GM12878 (cell line): Measurements from ENCODE around the gene PPARA. TPM values are rescaled to one million over a fixed set of nuclear protein-coding genes. Genes with fewer than 3 reads are reported as not detected.

ENCODE experiments used
- ATAC-seq: fragments of 200-7000 bp; cut with Tn5 transposase; 3 replicates; pipeline ENCODE4 v1.9.1; 2020; ENCODE audit warnings: mild to moderate bottlenecking, moderate library complexity
- BruUV-seq: library from RNA; stranded (reverse); fragments of 400-500 nt; replicated peaks from 2 replicates; lab custom pipeline; 2021; lab: Mats Ljungman, UMichigan
- CTCF ChIA-PET: fragments of 300-600 bp; sonication (Branson Sonifier 250); formaldehyde crosslinking; extraction: SDS; loops from one replicate; lab custom pipeline; 2021; ENCODE audit warnings: inconsistent platforms; lab: Yijun Ruan, JAX
- POLR2A ChIA-PET: fragments of 350-600 bp; formaldehyde crosslinking; extraction: SDS; loops from one replicate; lab custom pipeline; 2021; ENCODE audit warnings: inconsistent platforms; lab: Charles Lee
- RAD21 ChIA-PET: fragments of 300-600 bp; sonication (Branson Sonifier 250); formaldehyde crosslinking; loops from one replicate; lab custom pipeline; 2023; ENCODE audit warnings: antibody characterized with exemption; ENCODE audit not compliant: unreplicated experiment; lab: Charles Lee
- SMC1A ChIA-PET: fragments of 300-600 bp; sonication (Branson Sonifier 250); formaldehyde crosslinking; loops from one replicate; lab custom pipeline; 2023; ENCODE audit not compliant: unreplicated experiment, uncharacterized antibody; lab: Charles Lee
- DNase-seq: peaks from one replicate; pipeline ENCODE4 v3.0.0-alpha.2; 2011; ENCODE audit warnings: low read depth, low spot score
- FAIRE-seq: peaks from 3 replicates; lab custom pipeline; 2011; peaks lifted over from hg19 to GRCh38; lab: Jason Lieb, UNC
- H2AFZ ChIP-seq: 2 replicates; pipeline ENCODE4 v1.6.0; 2011; ENCODE audit warnings: low read depth, low read length, control low read depth; ENCODE audit not compliant: control insufficient read depth
- H3K27ac ChIP-seq: 2 replicates; pipeline ENCODE4 v1.5.1; 2011; ENCODE audit warnings: control low read depth; ENCODE audit not compliant: control insufficient read depth, insufficient read depth
- H3K27me3 ChIP-seq, 2 experiments: replicated peaks in 1 of 2; 2 replicates each; pipeline versions ENCODE4 v1.6.0 to v1.6.1; 2011; ENCODE audit warnings: low read length in 1 of 2; ENCODE audit not compliant: control insufficient read depth in 2 of 2, insufficient read depth in 2 of 2
- H3K36me3 ChIP-seq, 2 experiments: 2 replicates each; pipeline ENCODE4 v1.5.1; 2011; ENCODE audit warnings: low read length in 1 of 2; ENCODE audit not compliant: control insufficient read depth in 2 of 2, insufficient read depth in 2 of 2
- H3K4me1 ChIP-seq: 2 replicates; pipeline ENCODE4 v1.6.1; 2011; ENCODE audit warnings: mild to moderate bottlenecking, low read length, moderate library complexity, mixed read lengths; ENCODE audit not compliant: control insufficient read depth, insufficient read depth
- H3K4me2 ChIP-seq: 2 replicates; pipeline ENCODE4 v1.6.0; 2011; ENCODE audit warnings: control low read depth; ENCODE audit not compliant: control insufficient read depth, insufficient read depth
- H3K4me3 ChIP-seq: fragments of 200-600 bp; sonication (generic); 2 replicates; pipeline ENCODE4 v1.5.1; 2016
- H3K79me2 ChIP-seq: 2 replicates; pipeline ENCODE4 v1.6.0; 2011; ENCODE audit warnings: low read length; ENCODE audit not compliant: control insufficient read depth, insufficient read depth
- H3K9ac ChIP-seq: 2 replicates; pipeline ENCODE4 v1.8.0; 2011; ENCODE audit warnings: low read length, control low read depth, mixed read lengths; ENCODE audit not compliant: control insufficient read depth, insufficient read depth
- H3K9me3 ChIP-seq: replicated peaks from 3 replicates; pipeline ENCODE4 v1.5.1; 2011; ENCODE audit warnings: mild to moderate bottlenecking, low read length; ENCODE audit not compliant: control insufficient read depth, insufficient read depth
- H4K20me1 ChIP-seq: 2 replicates; pipeline ENCODE4 v1.6.0; 2011; ENCODE audit not compliant: control insufficient read depth, insufficient read depth
- ATF7 ChIP-seq: fragments of 450-650 bp; IDR thresholded peaks from 2 replicates; pipeline ENCODE4 v1.6.1; 2016; ENCODE audit warnings: low read depth, mild to moderate bottlenecking
- BACH1 ChIP-seq: fragments of 450-650 bp; IDR thresholded peaks from 2 replicates; pipeline ENCODE4 v1.6.1; 2017; ENCODE audit warnings: mild to moderate bottlenecking, borderline replicate concordance
- FOXK2 ChIP-seq: fragments of 450-650 bp; IDR thresholded peaks from 2 replicates; pipeline ENCODE4 v1.6.1; 2017; ENCODE audit warnings: mild to moderate bottlenecking, moderate library complexity
- GABPA ChIP-seq: IDR thresholded peaks from 2 replicates; pipeline ENCODE4 v1.6.1; 2014; ENCODE audit warnings: antibody characterized with exemption, low read depth, mild to moderate bottlenecking, inconsistent platforms
- MLLT1 ChIP-seq: fragments of 450-650 bp; IDR thresholded peaks from 2 replicates; pipeline ENCODE4 v1.6.1; 2016; ENCODE audit warnings: mild to moderate bottlenecking
- MYC ChIP-seq: IDR thresholded peaks from 2 replicates; pipeline ENCODE4 v1.6.1; 2011; ENCODE audit warnings: mild to moderate bottlenecking, low read length, moderate library complexity, inconsistent platforms; ENCODE audit not compliant: insufficient read depth, insufficient replicate concordance, insufficient read length, severe bottlenecking
- PML ChIP-seq: IDR thresholded peaks from 2 replicates; pipeline ENCODE4 v1.6.1; 2012; ENCODE audit warnings: low read length, inconsistent platforms
- PRDM15 ChIP-seq: fragments of 450-650 bp; formaldehyde crosslinking; IDR thresholded peaks from 2 replicates; pipeline ENCODE4 v1.4.0; 2020; ENCODE audit warnings: mild to moderate bottlenecking, moderate library complexity
- RBBP5 ChIP-seq: fragments of 200-600 bp; sonication (generic); conservative IDR thresholded peaks from 2 replicates; pipeline ENCODE4 v1.6.1; 2016
- WRNIP1 ChIP-seq: IDR thresholded peaks from 2 replicates; pipeline ENCODE4 v1.6.1; 2011; ENCODE audit warnings: low read depth, low read length, improper control_type of control experiment, borderline replicate concordance
- YY1 ChIP-seq: IDR thresholded peaks from 2 replicates; pipeline ENCODE4 v1.6.1; 2011; ENCODE audit warnings: low read depth, mild to moderate bottlenecking, low read length
- WGBS: methylation state at CpG from one replicate; pipeline ENCODE4 v1.1.6; 2016; ENCODE audit warnings: low lambda C conversion rate; ENCODE audit not compliant: insufficient replicate concordance, insufficient coverage; ENCODE audit errors: missing lambda C conversion rate; 5-methylcytosine and 5-hydroxymethylcytosine counted together
- in situ Hi-C: fragments of 300-500 bp; cut with MboI; formaldehyde crosslinking; loops from 9 replicates; pipeline ENCODE4 v1.14.3; 2018; ENCODE audit warnings: mixed read lengths
- intact Hi-C: fragments of 100-400 bp; cut with micrococcal nuclease; formaldehyde crosslinking; loops from one replicate; pipeline ENCODE4 v1.14.2; 2022; ENCODE audit not compliant: unreplicated experiment
- polyA plus RNA-seq, 11 experiments: library from polyadenylated mRNA; depleted of rRNA in 4 of 11; unstranded in 6 of 11; stranded (reverse) in 5 of 11; fragments of >200 nt; fragmentation: Nextera tagmentation in 4 of 11; fragmentation: Illumina TruSeq in 1 of 11; extraction: Ambion mirVana in 4 of 11; extraction: Trizol in 1 of 11; gene quantifications; 1 replicate in 1 of 11; 2 replicates in 10 of 11; pipeline versions ENCODE4 v1.2.1 to v1.2.3, GENCODE V29; 2011 to 2016; ENCODE audit warnings: inconsistent platforms in 2 of 11, missing spikeins in 2 of 11, low read depth in 1 of 11
- total RNA-seq, 4 experiments: library from RNA; depleted of rRNA in 3 of 4; stranded (reverse); fragments of >200 nt in 3 of 4; fragmentation: Illumina TruSeq in 1 of 4; extraction: Trizol in 1 of 4; gene quantifications; 2 replicates each; pipeline versions ENCODE4 v1.2.1 to v1.2.3, GENCODE V29; 2013 to 2021

The PPARA gene
- total and polyA plus RNA-seq, 10 of the 15 experiments (the other 5 are each of a cell fraction or from before 2014, with no cell fraction given) = 0.72 to 10.4 (median 4.6) TPM

GRCh38 chr22:46269564-46269963 lies 119.2 kb downstream of the PPARA start:
- H3K79me2 ChIP-seq = peaks cover 3% of the 10 kb centered on the region; the same call in 1 of the 2 replicates
- DNase-seq (no peak), FAIRE-seq (no peak), ATAC-seq (no peak)
- H3K27me3 ChIP-seq = no peaks in the 10 kb centered on the region
- no peak overlapping the region for H3K9ac ChIP-seq
- peaks cover 10% of the 10 kb centered on the region; the same call in 1 of the 3 replicates for H3K9me3 ChIP-seq
- H4K20me1 ChIP-seq = no peaks in the 10 kb centered on the region
- no peak overlapping the region for H2AFZ ChIP-seq
- no peak overlapping the region for H3K4me3 ChIP-seq
- H3K4me2 ChIP-seq = no peak overlapping the region
- BruUV-seq = no TSS peak
- peaks cover 5% of the 10 kb centered on the region for H3K4me1 ChIP-seq
- CTCF ChIA-PET = interaction anchor here (1.7 to 2.4 kb wide), 2 partner anchors 19 to 26 kb away, joined by 3 to 8 read pairs; partner anchors contain the start of gene CDPF1
- intact Hi-C loops = no loop called here
- POLR2A ChIA-PET = interaction anchor here (1.7 to 2.1 kb wide), 2 partner anchors 9 to 11 kb away, joined by 6 to 9 read pairs; no protein-coding TSS in a partner anchor
- H3K27ac ChIP-seq = no peak overlapping the region
- TF ChIP-seq FOXK2 (no peak), WRNIP1 (no peak), GABPA (no peak), MYC (no peak), YY1 (no peak), RBBP5 (no peak), BACH1 (no peak)
- RAD21 ChIA-PET = no interaction called here
- H3K36me3 ChIP-seq = no peaks in the 10 kb centered on the region; a peak in 2 of 4 replicates
- SMC1A ChIA-PET = interaction anchor here (0.8 to 1.7 kb wide), 4 partner anchors 11 to 19 kb away, joined by 3 to 4 read pairs (median 4); no protein-coding TSS in a partner anchor
- WGBS = 93% methylated on average over 11 of the region's 11 CpGs
- in situ Hi-C loops = no loop called here

DNA sequence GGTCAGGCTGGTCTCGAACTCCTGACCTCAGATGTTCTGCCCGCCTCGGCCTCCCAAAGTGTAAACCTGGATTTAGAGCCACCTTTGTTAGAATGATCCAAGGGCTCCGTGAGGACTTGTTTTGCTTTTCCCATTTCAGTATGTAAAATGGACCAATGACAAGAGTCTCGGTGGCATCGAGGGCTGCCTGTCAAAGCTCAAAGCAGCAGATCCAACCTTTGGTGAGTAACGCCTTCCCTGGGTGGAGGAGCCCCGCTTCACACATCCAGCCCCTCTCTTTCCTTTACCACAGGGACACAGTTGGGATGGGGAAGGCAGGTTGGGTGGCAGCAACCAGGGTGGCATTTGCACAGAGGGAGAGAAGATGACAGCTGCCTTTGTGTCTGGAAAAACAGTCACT lies 121.9 kb downstream of the PPARA start:
- no peak for ATAC-seq
- no peak for DNase-seq
- no peak for FAIRE-seq
- no peaks in the 10 kb centered on the region for H3K27me3 ChIP-seq
- BruUV-seq = no TSS peak
- H2AFZ ChIP-seq = no peak overlapping the region
- ChIA-PET SMC1A (no interaction called here), CTCF (no interaction called here), POLR2A (no interaction called here), RAD21 (no interaction called here)
- in situ Hi-C loops = no loop called here
- peaks cover 5% of the 10 kb centered on the region for H3K4me1 ChIP-seq
- peaks cover 0 to 5% of the 10 kb centered on the region in 2 experiments; a peak in 3 of 4 replicates for H3K36me3 ChIP-seq
- 98% methylated on average over 8 of the region's 8 CpGs for WGBS
- peaks cover 2% of the 10 kb centered on the region; the same call in 2 of the 3 replicates for H3K9me3 ChIP-seq
- H3K4me2 ChIP-seq = no peak overlapping the region
- H3K79me2 ChIP-seq = peaks cover 3% of the 10 kb centered on the region; the same call in 1 of the 2 replicates
- H3K9ac ChIP-seq = no peak overlapping the region
- H3K27ac ChIP-seq = no peak overlapping the region
- intact Hi-C loops = no loop called here
- H4K20me1 ChIP-seq = no peaks in the 10 kb centered on the region
- H3K4me3 ChIP-seq = no peak overlapping the region
- no peak for TF ChIP-seq ATF7
- TF ChIP-seq MLLT1 = no peak
- no peak for TF ChIP-seq PML
- no peak for TF ChIP-seq PRDM15 (CRISPR knock-in tag)
